Measurements from ENCODE around the gene SERPINE2.

SERPINE2 gene

DNA sequence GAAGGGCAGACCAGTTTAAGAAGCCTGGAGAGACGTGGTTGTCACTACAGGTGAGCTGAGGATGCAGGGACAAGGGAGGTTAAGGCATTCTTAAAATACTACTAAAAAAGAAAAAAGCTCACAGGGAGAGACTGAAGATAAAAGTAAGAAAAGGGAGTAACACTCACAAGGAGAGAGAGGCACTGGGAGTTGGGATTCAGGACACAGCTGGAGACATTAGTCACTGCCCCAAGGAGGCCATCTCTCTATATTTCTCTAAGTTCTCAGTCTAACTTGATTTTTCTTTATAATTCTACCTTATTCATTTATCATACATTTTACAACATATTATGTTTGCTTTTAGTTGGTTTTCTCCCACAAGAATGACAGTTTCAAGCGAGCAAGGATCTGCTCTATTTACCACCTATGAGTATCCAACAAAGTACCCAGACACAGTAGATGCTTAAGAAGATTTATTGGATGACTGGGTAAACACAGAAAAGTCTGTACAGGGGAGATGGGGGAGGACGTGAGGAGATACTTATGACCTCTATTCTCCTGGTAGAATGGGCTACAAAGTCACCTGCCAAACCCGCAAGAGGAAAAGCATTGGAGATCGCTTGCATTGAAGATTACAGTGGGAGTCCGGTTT, 2.2 kb downstream of the SERPINE2 start:
- TF ChIP-seq, protein P1, sequence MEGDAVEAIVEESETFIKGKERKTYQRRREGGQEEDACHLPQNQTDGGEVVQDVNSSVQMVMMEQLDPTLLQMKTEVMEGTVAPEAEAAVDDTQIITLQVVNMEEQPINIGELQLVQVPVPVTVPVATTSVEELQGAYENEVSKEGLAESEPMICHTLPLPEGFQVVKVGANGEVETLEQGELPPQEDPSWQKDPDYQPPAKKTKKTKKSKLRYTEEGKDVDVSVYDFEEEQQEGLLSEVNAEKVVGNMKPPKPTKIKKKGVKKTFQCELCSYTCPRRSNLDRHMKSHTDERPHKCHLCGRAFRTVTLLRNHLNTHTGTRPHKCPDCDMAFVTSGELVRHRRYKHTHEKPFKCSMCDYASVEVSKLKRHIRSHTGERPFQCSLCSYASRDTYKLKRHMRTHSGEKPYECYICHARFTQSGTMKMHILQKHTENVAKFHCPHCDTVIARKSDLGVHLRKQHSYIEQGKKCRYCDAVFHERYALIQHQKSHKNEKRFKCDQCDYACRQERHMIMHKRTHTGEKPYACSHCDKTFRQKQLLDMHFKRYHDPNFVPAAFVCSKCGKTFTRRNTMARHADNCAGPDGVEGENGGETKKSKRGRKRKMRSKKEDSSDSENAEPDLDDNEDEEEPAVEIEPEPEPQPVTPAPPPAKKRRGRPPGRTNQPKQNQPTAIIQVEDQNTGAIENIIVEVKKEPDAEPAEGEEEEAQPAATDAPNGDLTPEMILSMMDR (conservative IDR thresholded peaks at IDR 0.05) = no peak
- no peak for TF ChIP-seq ZFX (IDR thresholded peaks at IDR 0.05)

DNA sequence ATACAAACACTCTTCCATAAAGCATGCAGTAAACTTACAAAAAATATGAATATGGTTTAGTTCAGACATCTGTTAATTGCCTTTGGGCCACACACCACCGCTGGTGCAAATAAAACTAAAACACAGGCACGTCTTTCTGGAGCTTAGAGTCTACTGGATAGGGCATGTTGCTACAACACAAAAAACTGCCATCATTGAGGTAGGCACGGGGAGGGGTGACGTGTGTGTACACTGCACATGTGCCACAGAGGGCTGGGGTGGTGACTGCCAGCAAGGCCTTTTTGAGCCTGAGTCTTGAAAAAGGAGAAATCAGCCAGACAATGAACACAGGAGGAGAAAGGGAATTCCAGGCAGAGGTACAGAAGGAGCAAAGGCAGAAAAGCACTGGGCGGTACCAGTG, 5.1 kb downstream of the SERPINE2 start:
- TF ChIP-seq, protein P1 (conservative IDR thresholded peaks at IDR 0.05) = no peak
- no peak for TF ChIP-seq ZFX (IDR thresholded peaks at IDR 0.05)
- no peak overlapping the region for H3K27ac ChIP-seq

More for the DNA sequence above, 2.2 kb downstream of the SERPINE2 start:
- no peak overlapping the region for H3K27ac ChIP-seq

- no peak overlapping the region for H3K27ac ChIP-seq
- TF ChIP-seq, protein P1 (conservative IDR thresholded peaks at IDR 0.05) = no peak
- TF ChIP-seq ZFX (IDR thresholded peaks at IDR 0.05) = no peak
These were observed 5.5 kb downstream of the SERPINE2 start for GRCh38 chr2:224033601-224034000.

DNA sequence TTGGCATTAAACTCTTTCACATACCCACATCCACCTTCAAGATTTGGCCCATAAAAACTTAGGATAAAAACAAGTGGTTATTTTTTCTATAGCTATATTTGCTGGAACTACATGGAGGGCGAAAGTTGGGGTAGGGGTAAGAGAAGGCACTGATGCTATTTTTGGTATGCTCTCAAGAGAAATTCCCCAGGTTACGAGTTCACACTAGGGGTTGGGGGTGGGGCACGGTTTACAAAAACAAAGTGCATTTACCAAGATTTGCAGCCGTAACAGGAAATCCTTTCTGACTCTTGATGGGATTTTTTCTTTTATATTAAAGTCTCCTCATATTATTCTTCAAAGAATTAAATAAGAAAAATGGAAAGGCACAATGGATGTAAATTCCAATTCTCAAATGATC, 6.8 kb downstream of the SERPINE2 start:
- no peak for TF ChIP-seq ZFX (IDR thresholded peaks at IDR 0.05)
- TF ChIP-seq, protein P1 (conservative IDR thresholded peaks at IDR 0.05) = no peak
- no peak overlapping the region for H3K27ac ChIP-seq

- no peak overlapping the region for H3K27ac ChIP-seq
- no peak for TF ChIP-seq ZFX (IDR thresholded peaks at IDR 0.05)
- TF ChIP-seq, protein P1 (conservative IDR thresholded peaks at IDR 0.05) = no peak
These were observed 7.6 kb downstream of the SERPINE2 start for GRCh38 chr2:224031358-224031970.

DNA sequence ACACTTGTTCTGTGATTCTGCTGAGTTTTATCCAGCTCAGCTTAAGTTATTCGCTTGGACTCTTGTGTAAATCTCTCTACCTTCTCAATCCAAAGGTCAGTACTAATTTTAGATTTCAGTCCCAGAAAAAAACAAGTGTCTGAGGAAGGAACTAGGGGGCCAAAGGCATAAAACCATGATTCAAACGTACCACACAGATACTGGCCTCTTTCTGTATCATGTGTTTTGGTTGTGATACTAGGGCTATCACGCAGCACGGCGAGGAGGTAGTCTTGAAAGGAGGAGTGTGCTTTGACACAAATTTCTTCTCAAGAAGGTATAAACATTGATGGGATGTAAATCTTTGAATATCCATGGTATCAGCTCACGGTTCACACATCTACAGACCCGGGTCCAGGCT, 8.3 kb downstream of the SERPINE2 start:
- H3K27ac ChIP-seq = no peak overlapping the region
- TF ChIP-seq ZFX (IDR thresholded peaks at IDR 0.05) = no peak

- no peak overlapping the region for H3K27ac ChIP-seq
- TF ChIP-seq ZFX (IDR thresholded peaks at IDR 0.05) = no peak
- TF ChIP-seq, protein P1 (conservative IDR thresholded peaks at IDR 0.05) = no peak
These were observed 9.2 kb downstream of the SERPINE2 start for GRCh38 chr2:224029876-224030275.

DNA sequence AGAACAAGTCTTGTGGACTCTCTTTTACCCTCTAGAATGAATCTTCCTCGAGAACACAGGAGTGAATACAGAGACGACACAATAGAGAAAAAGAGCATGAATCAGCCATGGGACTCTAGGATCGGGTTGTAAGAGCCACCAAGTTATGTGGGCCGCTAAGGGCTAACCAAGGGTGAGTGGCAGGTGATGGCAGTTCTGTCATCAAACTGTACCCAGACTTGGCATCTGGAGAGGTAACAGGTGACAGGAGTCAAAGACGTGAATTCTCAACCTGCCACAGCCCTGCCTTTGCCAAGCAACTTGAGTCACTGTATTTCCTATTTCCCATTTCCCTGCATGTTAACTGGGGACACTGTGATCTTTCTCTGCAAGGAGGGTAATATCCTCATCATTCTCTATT, 11.2 kb downstream of the SERPINE2 start:
- no peak overlapping the region for H3K27ac ChIP-seq

More for the DNA sequence above, 11.2 kb downstream of the SERPINE2 start:
- TF ChIP-seq, protein P1 (conservative IDR thresholded peaks at IDR 0.05) = no peak
- no peak for TF ChIP-seq ZFX (IDR thresholded peaks at IDR 0.05)
